ENCODE measurements around the gene SYNDIG1L. TPM values are rescaled to one million over a fixed set of nuclear protein-coding genes. Genes with fewer than 3 reads are reported as not detected.

Gene SYNDIG1L
- total RNA-seq, 1 donor from 2014 or later = not detected

- H3K27me3 ChIP-seq (ENCODE audit: control insufficient read depth, insufficient read depth, low read length) = peaks cover 50% of the 10 kb centered on the region
- no peak for TF ChIP-seq CTCF (IDR thresholded peaks at IDR 0.05; ENCODE audit: insufficient read depth, low read length, poor library complexity, severe bottlenecking)
- no peak overlapping the region for H3K4me3 ChIP-seq (ENCODE audit: low read depth, low read length)
These were observed 1.6 kb upstream of the SYNDIG1L start for GRCh38 chr14:74427651-74428050.

GRCh38 chr14:74425525-74426201 lies 347 bp downstream of the SYNDIG1L start:
- DNase-seq (ENCODE audit: low read depth) = no peak
- Histone ChIP-seq H3K36me3 (ENCODE audit: control insufficient read depth, insufficient read depth, low read length) (no peaks in the 10 kb centered on the region), H3K4me3 (ENCODE audit: low read depth, low read length) (no peak overlapping the region), H3K27me3 (ENCODE audit: control insufficient read depth, insufficient read depth, low read length) (peaks cover 52% of the 10 kb centered on the region)
- no peak for TF ChIP-seq CTCF (IDR thresholded peaks at IDR 0.05; ENCODE audit: insufficient read depth, low read length, poor library complexity, severe bottlenecking)

More at GRCh38 chr14:74427651-74428050, 1.6 kb upstream of the SYNDIG1L start:
- H3K36me3 ChIP-seq (ENCODE audit: control insufficient read depth, insufficient read depth, low read length) = no peaks in the 10 kb centered on the region
- DNase-seq (ENCODE audit: low read depth) = no peak

GRCh38 chr14:74424606-74425005 lies 1.4 kb downstream of the SYNDIG1L start:
- Histone ChIP-seq H3K36me3 (ENCODE audit: control insufficient read depth, insufficient read depth, low read length) (no peaks in the 10 kb centered on the region), H3K27me3 (ENCODE audit: control insufficient read depth, insufficient read depth, low read length) (peaks cover 48% of the 10 kb centered on the region), H3K4me3 (ENCODE audit: low read depth, low read length) (no peak overlapping the region)
- no peak for TF ChIP-seq CTCF (IDR thresholded peaks at IDR 0.05; ENCODE audit: insufficient read depth, low read length, poor library complexity, severe bottlenecking)
- DNase-seq (ENCODE audit: low read depth) = no peak

GRCh38 chr14:74423246-74423645 lies 2.8 kb downstream of the SYNDIG1L start:
- Histone ChIP-seq H3K4me3 (ENCODE audit: low read depth, low read length) (no peak overlapping the region), H3K27me3 (ENCODE audit: control insufficient read depth, insufficient read depth, low read length) (peaks cover 46% of the 10 kb centered on the region), H3K36me3 (ENCODE audit: control insufficient read depth, insufficient read depth, low read length) (no peaks in the 10 kb centered on the region)
- no peak for DNase-seq (ENCODE audit: low read depth)
- no peak for TF ChIP-seq CTCF (IDR thresholded peaks at IDR 0.05; ENCODE audit: insufficient read depth, low read length, poor library complexity, severe bottlenecking)

- Histone ChIP-seq H3K4me3 (ENCODE audit: low read depth, low read length) (no peak overlapping the region), H3K27me3 (ENCODE audit: control insufficient read depth, insufficient read depth, low read length) (peaks cover 41% of the 10 kb centered on the region), H3K36me3 (ENCODE audit: control insufficient read depth, insufficient read depth, low read length) (no peaks in the 10 kb centered on the region)
- no peak for DNase-seq (ENCODE audit: low read depth)
- no peak for TF ChIP-seq CTCF (IDR thresholded peaks at IDR 0.05; ENCODE audit: insufficient read depth, low read length, poor library complexity, severe bottlenecking)
These were observed 4.0 kb downstream of the SYNDIG1L start for GRCh38 chr14:74421981-74422380.

GRCh38 chr14:74419086-74419485 lies 6.9 kb downstream of the SYNDIG1L start:
- TF ChIP-seq CTCF (IDR thresholded peaks at IDR 0.05; ENCODE audit: insufficient read depth, low read length, poor library complexity, severe bottlenecking) = no peak
- DNase-seq (ENCODE audit: low read depth) = no peak
- peaks cover 24% of the 10 kb centered on the region for H3K27me3 ChIP-seq (ENCODE audit: control insufficient read depth, insufficient read depth, low read length)
- no peaks in the 10 kb centered on the region for H3K36me3 ChIP-seq (ENCODE audit: control insufficient read depth, insufficient read depth, low read length)
- H3K4me3 ChIP-seq (ENCODE audit: low read depth, low read length) = no peak overlapping the region

All from kidney epithelial cell (primary cell).